Suppressor macrophage treated with lipopolysaccharide for 4 hours (primary cell): ENCODE measurements around the gene IQCF2.
"Not testable (repeated sequence)": the region's sequence is repeated elsewhere in the genome, so short reads cannot be mapped to it uniquely, and the experiment has no call there.

Source experiments
- DNase-seq: peaks from one replicate; pipeline ENCODE4 v3.0.0-alpha.2; 2020

The IQCF2 gene

DNA sequence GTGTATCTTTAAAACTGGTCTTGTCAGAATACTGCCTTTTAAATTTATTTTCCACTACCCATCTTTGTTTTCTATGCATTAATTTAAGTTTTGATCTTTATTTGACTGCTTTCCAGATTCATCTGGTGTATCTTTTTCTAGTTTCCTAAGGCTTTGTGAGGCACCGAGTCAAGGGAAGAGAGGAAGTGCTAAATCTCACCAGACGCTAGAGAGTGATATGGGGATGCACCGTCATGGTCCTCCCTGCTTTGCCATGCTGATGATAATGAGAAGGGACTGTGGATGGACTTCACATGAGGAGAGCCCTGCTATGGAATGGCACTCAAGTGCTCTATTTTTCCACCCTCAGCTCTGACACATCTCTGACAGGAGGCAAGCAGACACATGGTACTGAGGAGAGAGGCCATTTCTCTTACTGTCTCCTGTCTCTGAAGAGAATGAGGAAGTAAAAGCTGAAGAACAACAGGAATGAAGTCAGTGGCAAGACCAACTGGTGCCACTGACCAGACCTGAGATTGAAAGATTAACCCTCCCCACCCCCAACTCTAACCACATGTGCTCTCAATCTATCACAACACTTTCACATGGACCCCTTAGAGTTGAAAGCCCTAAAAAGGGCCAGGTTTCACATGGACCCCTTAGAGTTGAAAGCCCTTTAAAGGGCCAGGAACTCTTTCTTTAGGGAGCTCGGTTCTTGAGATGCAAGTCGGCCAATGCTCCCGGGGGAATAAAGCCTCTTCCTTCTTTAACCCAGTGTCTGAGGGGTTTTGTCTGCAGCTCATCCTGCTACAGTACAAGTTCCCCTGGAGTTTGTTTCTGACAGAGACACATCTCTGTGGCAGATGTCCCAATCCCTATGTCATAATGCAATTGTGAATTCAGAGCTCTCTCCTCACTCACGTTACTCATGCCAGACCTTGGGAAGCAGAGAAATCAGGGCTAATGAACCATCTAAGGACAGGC is at the start of gene IQCF2:
Gene IQCF2 (plus strand): TSS at position 913 of the 963 bp plus-strand sequence. CDS start 52 bp downstream, outside the sequence.
- no peak for DNase-seq

DNA sequence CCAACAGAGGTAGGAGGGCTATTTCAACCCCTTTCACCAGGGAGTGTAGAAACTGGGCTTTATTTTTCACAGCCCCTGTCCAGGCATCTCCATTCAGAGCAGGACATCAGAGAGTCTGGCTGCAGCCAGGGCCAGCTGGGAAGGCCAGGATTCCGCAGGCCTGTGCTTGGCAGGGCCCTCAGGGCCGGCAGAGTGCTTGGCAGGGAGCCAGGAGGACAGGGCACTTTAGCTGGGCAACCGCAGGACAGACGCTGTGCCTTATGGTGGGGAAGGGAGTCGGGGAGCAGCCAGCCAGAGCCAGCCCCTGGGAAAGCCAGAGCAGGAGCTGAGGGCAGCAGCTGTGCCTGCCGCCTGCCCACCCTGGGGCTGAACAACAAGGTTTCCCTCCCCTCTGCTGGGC is 47.9 kb upstream of the IQCF2 start:
- no peak for DNase-seq

DNA sequence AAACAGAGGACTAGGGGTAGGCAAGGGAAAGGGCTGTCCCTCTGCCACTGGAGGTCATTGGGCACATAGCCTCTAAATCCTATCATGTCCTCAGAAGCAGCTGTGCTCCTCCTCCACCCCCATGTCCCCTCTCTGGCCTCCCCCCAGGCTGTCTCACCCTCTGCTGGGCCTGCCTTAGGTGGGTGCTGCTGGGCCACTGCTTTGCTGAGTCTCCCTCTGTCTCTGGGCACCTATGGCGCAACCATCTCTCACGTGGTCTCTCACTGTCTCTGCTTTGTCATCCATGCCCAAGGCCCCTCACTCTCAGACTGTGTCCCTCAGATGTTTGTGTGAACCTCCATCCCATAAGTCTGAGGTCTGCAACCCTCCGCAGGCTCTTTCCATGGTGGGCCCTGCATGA is 47.4 kb upstream of the IQCF2 start:
- no peak for DNase-seq

DNA sequence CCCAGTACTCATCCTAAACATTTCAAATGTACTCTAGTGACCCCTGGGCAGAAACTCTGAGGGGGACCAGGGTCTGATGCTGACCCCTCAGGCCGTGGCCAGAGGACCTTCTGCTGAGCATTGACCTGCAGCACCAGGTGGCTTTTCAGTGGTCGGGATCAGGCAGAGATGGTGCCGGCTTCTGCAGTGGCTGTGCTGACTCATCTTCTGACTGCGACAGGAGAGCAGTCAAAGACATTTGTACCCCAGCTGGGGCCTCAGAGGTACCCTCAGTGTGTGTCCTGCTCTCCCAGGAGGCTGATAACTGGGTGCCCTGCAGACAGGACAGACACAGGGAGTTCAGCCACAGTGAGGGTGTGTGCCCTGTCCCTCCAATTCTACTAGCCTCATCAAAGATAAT is 45.8 kb upstream of the IQCF2 start:
- DNase-seq: no peak

GRCh38 chr3:51816723-51817122 is 44.7 kb upstream of the IQCF2 start:
- DNase-seq: no peak

DNA sequence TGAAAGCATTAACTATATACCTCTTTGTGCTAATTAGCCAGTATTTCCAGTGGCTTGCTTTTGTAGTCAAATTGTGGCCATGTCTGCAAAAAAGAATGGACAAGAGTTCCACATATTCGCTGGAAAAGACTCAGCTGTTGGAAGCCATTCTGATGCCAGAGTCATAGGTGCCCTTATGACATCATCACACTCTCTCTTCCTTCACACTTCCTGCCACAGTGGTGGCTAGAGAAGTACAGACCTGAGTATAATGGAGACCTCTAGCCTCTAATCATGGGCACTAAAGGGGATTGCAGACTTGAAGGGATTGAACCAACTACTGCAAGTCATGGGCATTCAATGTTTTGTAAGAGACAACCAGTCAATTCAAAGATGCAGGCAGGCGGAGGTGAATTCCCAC is 44.0 kb upstream of the IQCF2 start:
- no peak for DNase-seq

GRCh38 chr3:51819151-51819550 is 42.3 kb upstream of the IQCF2 start:
- DNase-seq: no peak

DNA sequence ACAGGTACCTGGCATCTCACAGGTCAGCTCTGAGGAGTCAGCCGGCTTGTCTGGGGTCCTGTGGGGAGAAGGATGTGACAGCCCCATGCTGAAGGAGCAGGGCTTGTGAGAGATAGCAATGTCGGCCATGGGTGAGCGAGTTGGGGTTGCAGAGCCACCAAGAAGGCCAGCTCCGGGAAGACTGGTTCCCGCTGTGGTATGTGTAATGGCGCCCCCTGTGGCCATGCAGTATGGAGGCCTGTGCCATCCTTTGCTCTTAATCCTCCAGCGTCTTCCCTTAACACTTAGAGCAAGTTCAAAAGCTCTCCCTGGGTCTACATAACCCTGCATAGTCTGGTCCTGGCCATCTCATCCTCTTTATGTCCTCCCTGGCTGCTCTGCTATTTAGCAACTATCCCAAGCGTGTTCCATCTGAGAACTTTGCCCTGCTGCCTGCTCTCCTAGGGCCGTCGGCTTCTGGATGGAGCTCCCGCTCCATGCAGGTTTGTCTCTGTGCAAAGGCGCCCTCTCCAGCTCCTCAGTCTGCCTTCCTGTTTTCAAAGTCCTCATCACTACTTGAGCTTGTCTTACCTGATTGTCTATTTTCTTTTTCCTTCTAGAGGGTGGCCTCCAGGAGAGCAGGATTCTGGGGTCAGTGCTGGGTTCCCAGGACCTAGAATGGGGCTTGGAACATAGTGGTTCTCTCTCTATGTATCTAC is 41.6 kb upstream of the IQCF2 start:
- no peak for DNase-seq

- DNase-seq: no peak
Observed at GRCh38 chr3:51828297-51828696, 33.1 kb upstream of the IQCF2 start.

- no peak for DNase-seq
Observed at GRCh38 chr3:51830345-51830744, 31.1 kb upstream of the IQCF2 start.

DNA sequence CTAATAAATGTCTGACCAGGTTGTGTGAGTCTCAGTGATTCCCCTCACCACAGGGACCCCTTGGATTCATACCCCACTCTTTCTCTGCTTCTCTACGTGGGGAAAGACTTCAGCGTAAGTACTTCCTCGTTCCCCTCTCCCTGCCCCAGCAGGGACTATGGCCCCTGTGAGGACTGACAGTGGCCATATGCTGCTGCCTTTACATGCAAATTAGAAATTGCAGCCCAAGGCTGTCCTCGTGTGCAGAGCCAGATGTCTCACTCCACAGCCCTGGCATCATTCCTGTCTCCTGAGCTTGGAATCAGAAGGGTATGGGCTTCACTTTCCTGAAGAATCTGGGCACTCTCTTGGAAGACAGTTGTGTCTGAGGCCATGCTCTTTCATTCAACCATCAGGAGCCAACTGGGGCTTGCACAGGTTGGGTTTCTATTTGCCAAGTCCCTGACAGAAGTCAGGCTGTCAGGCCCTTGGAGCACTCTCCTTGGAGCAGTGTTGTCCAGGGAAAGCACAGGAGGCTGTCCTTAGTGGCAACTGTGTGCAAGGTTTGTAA is 30.5 kb upstream of the IQCF2 start:
- DNase-seq: no peak

- no peak for DNase-seq
Observed at GRCh38 chr3:51836606-51837005, 24.8 kb upstream of the IQCF2 start.

DNA sequence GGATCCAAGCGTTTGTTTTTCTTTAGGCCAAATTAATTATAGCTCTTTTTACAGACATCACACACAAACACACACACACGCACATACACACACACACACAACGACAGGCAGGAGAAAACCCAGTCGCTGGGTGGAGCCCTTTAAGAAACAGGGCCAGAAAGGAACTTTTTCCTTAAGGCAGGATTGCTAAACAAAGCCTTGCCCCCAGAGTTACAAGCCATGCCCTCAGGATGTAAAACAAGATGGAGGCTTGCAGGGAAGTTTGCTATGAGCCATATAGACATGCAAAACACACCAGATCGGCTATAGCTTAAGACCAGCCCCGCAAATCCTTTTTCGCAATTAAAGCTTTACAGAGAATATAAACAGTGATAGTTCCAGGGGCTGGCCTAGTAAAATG is 16.3 kb upstream of the IQCF2 start:
- no peak for DNase-seq

DNA sequence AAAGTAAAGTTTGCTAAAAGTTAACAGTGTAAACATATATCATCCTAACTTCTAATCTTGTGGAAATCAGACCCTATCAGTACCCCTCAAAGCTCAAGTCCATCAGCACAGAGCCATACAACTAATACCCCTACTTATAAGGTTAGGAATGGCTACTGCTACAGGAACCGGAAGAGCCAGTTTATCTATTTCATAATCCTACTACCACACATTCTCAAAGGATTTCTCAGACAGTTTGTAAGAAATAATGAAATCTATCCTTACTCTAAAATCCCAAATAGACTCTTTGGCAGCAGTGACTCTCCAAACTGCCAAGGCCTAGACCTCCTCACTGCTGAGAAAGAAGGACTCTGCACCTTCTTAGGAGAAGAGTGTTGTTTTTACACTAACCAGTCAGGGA is 6.0 kb upstream of the IQCF2 start:
- not testable (repeated sequence) for DNase-seq

GRCh38 chr3:51862886-51863285 is 1.5 kb downstream of the IQCF2 start:
- DNase-seq: no peak

DNA sequence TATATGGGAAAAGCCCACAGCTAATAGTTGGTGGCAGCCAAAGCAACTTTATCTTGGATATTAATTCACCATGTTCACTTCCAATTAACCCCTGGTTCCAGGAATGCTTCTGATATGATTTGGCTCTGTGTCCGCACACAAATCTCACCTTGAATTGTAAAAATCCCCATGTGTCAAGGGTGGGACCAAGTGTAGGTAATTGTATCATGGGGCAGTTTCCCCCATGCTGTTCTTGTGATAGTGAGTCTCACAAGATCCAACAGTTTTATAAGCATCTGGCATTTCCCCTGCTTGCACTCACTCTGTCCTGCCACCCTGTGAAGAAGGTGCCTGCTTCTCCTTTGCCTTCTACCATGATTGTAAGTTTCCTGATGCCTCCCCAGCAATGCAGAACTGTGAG is 7.5 kb downstream of the IQCF2 start:
- not testable (repeated sequence) for DNase-seq

GRCh38 chr3:51869304-51869703 is 7.9 kb downstream of the IQCF2 start:
- DNase-seq: no peak

DNA sequence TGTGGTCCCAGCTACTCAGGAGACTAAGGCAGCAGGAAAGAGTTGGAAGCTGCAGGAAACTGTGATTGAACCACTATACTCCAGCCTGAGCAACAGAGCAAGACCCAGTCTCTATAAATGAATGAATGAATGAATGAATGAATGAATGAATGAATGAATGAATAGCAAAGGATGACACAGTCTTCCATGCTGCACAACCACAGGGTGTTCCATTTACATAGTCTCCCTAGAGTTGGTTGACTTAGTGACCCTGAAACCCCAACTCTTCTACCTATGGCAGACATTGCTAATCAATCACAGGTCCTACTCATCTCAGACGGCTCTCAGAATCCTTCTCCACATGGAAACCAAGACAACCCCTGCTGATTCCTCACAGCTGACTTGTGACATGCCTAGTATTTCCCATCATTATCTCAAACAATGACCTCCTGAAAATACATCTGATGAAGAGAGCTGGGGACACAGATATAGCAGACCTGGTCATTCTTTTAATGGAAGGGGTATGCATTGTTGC is 11.9 kb downstream of the IQCF2 start:
- no peak for DNase-seq

GRCh38 chr3:51873876-51874275 is 12.5 kb downstream of the IQCF2 start:
- no peak for DNase-seq

DNA sequence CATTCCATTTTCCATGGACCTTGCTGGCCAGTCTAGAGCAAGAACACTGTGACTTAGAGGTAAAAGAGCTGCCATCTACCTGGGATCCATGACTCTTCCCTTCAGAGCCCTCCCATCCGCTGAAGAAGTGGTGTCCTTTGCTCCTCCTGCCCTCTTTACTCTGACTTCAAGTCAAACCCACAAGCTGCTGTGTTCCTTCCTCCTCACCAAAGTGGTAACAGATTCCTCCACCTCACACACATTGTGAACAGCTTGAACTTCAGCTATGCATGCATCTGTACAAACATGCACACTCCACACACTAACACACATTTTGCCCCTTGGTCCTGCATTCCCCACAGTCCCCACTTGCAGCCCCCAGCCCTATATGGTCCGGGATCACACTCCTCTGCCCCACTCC is 13.0 kb downstream of the IQCF2 start:
- no peak for DNase-seq

- DNase-seq: no peak
Observed at GRCh38 chr3:51874889-51875288, 13.5 kb downstream of the IQCF2 start.

DNA sequence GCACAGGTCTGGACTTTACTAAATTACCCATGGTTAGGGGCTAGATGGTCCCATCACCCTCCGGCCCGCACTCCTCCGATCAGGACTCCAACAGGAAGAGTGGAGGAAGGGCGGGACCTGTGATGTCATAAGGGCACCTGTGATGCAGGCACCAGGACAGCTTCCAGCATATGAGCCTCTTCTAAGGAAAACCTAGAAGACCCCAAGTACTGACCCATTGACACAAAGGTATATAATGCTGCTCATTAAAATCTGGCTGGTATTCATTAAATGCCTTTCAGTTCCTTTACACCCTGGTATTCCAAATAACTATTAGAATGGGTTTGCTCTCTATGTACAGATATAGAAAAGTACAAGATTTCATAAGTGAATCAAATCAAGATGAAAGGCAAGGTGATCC is 14.1 kb downstream of the IQCF2 start, which contains the start of gene IQCF5:
Gene IQCF5 (minus strand): TSS at position 101 of the 400 bp plus-strand sequence. CDS start 70 bp downstream, at position 31.
- no peak for DNase-seq

DNA sequence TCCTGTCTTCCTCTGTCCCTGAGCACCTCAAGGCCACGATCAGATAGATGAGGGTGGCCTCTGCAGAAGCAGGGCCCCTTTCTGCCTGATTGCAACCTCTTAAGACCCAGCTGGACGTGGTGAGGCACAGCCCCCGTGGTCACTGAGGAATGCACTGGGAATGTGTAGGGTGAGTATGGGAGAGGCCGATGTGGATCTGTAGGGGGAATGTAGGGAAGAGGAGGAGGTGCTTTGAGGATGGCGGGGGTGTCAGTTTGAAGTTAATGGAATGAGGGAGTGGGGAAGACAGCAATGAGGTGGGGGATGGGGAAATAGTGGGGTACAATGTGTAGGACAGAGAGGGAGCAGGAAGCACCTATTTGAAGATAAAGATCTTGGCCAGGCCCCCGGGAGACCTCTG is 14.8 kb downstream of the IQCF2 start:
- no peak for DNase-seq

GRCh38 chr3:51879937-51880336 is 18.5 kb downstream of the IQCF2 start:
- DNase-seq: no peak
